Natural killer cell treated with Interleukin-12 subunit alpha and Interleukin-12 subunit beta and Interleukin-15 and Interleukin-18, amount 100 ng/mL, for 72 hours (primary cell): ENCODE data around the gene LRP1B. TPM values are rescaled to one million over a fixed set of nuclear protein-coding genes. Genes with fewer than 3 reads are reported as not detected.

Experiments
- ATAC-seq, 2 donors: fragments of 150-1000 bp; cut with Tn5 transposase in 1 of 2; sonication (Bioruptor Pico), chemical (Tn5 transposase) in 1 of 2; 2 replicates each; pipeline ENCODE4 v1.10.0; 2021
- DNase-seq: peaks from one replicate; pipeline ENCODE4 v3.0.0; 2022; ENCODE audit warnings: low spot score
- H3K27ac Mint-ChIP-seq, 2 donors: 1 replicate in 1 of 2; 2 replicates in 1 of 2; pipeline ENCODE4 v1.8.0; 2022; ENCODE audit warnings: mixed read lengths in 2 of 2, mild to moderate bottlenecking in 1 of 2, moderate library complexity in 1 of 2
- H3K27me3 Mint-ChIP-seq, 2 donors: 1 replicate in 1 of 2; 2 replicates in 1 of 2; pipeline ENCODE4 v1.8.0; 2022; ENCODE audit warnings: mixed read lengths in 2 of 2
- H3K36me3 Mint-ChIP-seq: one replicate; pipeline ENCODE4 v1.8.0; 2022; ENCODE audit warnings: mixed read lengths
- H3K4me1 Mint-ChIP-seq, 2 donors: 1 replicate in 1 of 2; 2 replicates in 1 of 2; pipeline ENCODE4 v1.8.0; 2022; ENCODE audit warnings: low read depth in 2 of 2, mixed read lengths in 2 of 2, mild to moderate bottlenecking in 1 of 2
- H3K4me3 Mint-ChIP-seq: one replicate; pipeline ENCODE4 v1.8.0; 2022; ENCODE audit warnings: mixed read lengths
- H3K9me3 Mint-ChIP-seq: 2 replicates; pipeline ENCODE4 v1.8.0; 2022; ENCODE audit warnings: mixed read lengths
- total RNA-seq, 2 donors: library from RNA; stranded (reverse); gene quantifications; one replicate each; pipeline ENCODE4 v1.2.3, GENCODE V29; 2022

The LRP1B gene
- total RNA-seq, 2 donors from 2014 or later = not detected

DNA sequence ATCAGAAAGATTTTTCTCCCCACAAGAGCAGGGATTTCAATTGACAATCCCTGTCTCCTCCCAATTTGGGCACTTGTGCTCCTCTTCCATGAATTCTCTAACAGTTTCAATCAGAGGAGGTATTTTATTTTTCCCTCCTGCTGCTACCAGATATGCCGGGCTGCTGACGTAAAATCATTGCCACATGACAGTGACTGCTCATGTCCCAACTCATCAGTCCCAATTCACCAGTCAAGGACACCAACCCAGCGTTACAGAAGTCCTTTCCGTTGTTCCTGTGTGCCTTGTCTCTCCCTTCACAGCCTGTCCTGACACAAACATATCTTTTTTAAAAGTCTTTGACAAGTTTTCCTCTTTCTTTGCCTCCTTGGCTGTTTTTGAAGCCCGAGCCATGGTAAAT lies 540.2 kb downstream of the LRP1B start:
- no peaks in the 10 kb centered on the region for H3K27me3 Mint-ChIP-seq
- H3K4me1 Mint-ChIP-seq = no peaks in the 10 kb centered on the region

GRCh38 chr2:141589314-141589713 lies 541.5 kb downstream of the LRP1B start:
- peaks cover 4% of the 10 kb centered on the region for H3K9me3 Mint-ChIP-seq
- no peaks in the 10 kb centered on the region for H3K4me1 Mint-ChIP-seq
- H3K27ac Mint-ChIP-seq = no peak overlapping the region
- no peak for ATAC-seq
- no peaks in the 10 kb centered on the region for H3K27me3 Mint-ChIP-seq
- no peak overlapping the region for H3K4me3 Mint-ChIP-seq
- DNase-seq = no peak
- H3K36me3 Mint-ChIP-seq = no peaks in the 10 kb centered on the region

More for the DNA sequence above, 540.2 kb downstream of the LRP1B start:
- Mint-ChIP-seq H3K36me3 (no peaks in the 10 kb centered on the region), H3K27ac (no peak overlapping the region), H3K4me3 (no peak overlapping the region), H3K9me3 (peaks cover 4% of the 10 kb centered on the region)
- no peak for DNase-seq
- no peak for ATAC-seq

DNA sequence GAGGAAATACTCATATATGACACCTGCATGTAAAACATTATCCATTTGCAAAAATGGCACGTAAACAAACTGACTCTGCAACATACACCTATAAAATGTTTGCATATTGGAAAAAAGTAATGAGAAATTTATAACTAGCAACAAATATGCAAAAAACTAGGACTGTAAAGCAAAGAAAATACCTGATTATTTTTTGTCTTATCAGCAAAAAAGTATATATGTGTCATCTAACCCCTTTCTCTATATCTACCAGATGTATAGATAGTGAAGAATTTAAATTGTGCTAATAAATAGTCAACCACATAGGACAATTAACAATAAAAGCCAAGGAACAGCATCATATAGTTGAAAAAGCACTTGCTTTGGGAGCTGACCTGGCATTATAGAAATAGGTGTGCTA lies 543.8 kb downstream of the LRP1B start:
- no peaks in the 10 kb centered on the region for H3K27me3 Mint-ChIP-seq
- H3K36me3 Mint-ChIP-seq = no peaks in the 10 kb centered on the region
- H3K4me1 Mint-ChIP-seq = no peaks in the 10 kb centered on the region
- no peak overlapping the region for H3K4me3 Mint-ChIP-seq
- ATAC-seq (no peak), DNase-seq (no peak)
- peaks cover 8% of the 10 kb centered on the region for H3K9me3 Mint-ChIP-seq
- H3K27ac Mint-ChIP-seq = no peak overlapping the region

DNA sequence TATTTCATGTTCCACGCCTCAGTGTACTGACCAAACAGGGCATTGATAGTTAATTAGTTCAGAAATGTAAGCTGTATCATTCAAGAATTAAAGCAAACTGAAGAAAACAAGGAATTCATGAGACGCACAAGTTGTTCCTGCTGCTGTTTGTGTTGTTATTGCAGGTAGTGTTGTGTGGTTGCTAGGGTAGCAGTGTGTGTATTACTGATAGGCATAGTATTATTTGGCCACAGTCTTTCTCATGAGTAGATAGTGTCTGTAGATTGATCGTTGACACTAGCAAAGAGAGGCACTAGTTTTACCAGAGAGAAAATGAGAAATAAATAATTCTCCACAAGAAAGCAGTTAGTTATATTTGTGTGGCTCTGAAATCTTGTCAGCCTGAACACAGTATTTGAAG lies 548.6 kb downstream of the LRP1B start:
- no peaks in the 10 kb centered on the region for H3K4me1 Mint-ChIP-seq
- DNase-seq (no peak), ATAC-seq (no peak)
- H3K27ac Mint-ChIP-seq = no peak overlapping the region
- H3K4me3 Mint-ChIP-seq = no peak overlapping the region
- peaks cover 3% of the 10 kb centered on the region for H3K9me3 Mint-ChIP-seq
- H3K36me3 Mint-ChIP-seq = no peaks in the 10 kb centered on the region
- no peaks in the 10 kb centered on the region for H3K27me3 Mint-ChIP-seq

- H3K36me3 Mint-ChIP-seq = no peaks in the 10 kb centered on the region
- H3K4me1 Mint-ChIP-seq = no peaks in the 10 kb centered on the region
- H3K4me3 Mint-ChIP-seq = no peak overlapping the region
- no peak overlapping the region for H3K27ac Mint-ChIP-seq
- peaks cover 7% of the 10 kb centered on the region for H3K9me3 Mint-ChIP-seq
- DNase-seq (no peak), ATAC-seq (no peak)
- no peaks in the 10 kb centered on the region for H3K27me3 Mint-ChIP-seq
Observed at GRCh38 chr2:141579071-141579470, 551.7 kb downstream of the LRP1B start.

DNA sequence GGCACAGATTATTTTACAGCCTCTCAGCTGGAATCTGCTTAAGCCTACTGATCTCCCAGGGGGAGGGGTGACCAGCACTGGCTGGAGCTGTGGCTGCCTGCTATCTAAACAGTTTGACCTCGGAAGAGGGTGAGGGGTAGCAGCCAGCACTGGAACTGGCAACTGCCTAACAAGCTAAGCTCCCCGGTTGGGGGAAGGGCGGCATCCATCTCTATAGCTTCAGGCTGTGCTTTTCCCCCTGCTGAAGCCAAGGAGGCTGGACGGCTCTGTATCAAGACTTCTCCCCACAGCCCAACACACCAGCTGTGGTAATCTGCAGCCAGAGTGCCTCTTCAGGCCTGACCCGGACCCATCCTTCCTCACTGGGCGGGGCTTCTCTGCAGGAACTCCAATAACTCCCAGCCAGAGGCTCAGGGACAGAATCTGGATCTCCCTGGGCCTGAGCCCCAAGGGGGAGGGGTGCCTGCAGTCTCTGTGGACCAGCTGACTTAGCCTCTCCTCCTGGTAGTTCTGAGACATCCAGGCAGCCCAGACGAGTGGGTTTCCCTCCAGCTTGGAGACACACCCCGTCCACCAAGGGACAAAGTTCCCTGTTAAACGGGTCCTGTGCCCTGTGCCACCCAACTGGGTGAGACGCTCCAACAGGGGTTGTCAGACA lies 560.2 kb downstream of the LRP1B start:
- no peak overlapping the region for H3K4me3 Mint-ChIP-seq
- no peak overlapping the region for H3K27ac Mint-ChIP-seq
- ATAC-seq (no peak), DNase-seq (peak; percentile 49)
- H3K27me3 Mint-ChIP-seq = no peaks in the 10 kb centered on the region
- H3K9me3 Mint-ChIP-seq = peaks cover 19% of the 10 kb centered on the region
- H3K4me1 Mint-ChIP-seq = no peaks in the 10 kb centered on the region
- peaks cover 9% of the 10 kb centered on the region for H3K36me3 Mint-ChIP-seq

GRCh38 chr2:141569941-141570340 lies 560.9 kb downstream of the LRP1B start:
- Mint-ChIP-seq H3K27ac (no peak overlapping the region), H3K4me3 (no peak overlapping the region), H3K36me3 (peaks cover 9% of the 10 kb centered on the region), H3K4me1 (no peaks in the 10 kb centered on the region), H3K27me3 (no peaks in the 10 kb centered on the region), H3K9me3 (peaks cover 19% of the 10 kb centered on the region)
- DNase-seq = no peak
- no peak for ATAC-seq

DNA sequence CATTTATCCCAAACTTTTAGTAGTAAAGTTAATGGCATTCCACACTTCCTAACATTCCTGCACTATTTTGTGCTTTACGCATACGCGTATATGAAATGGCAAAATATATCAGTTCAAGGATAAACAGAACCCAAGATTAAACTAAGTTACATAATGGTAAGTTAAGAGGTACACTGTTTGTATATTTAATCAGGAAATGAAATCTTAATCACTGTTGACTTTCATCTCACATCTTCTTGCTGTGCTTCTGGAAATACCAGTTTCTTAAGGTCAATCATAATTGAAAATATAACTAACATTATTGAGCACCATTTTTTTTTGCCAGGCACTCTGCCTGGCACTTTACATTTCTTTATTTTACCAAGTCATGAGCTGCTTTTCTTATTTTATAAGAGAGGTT lies 565.2 kb downstream of the LRP1B start:
- DNase-seq (no peak), ATAC-seq (no peak)
- H3K36me3 Mint-ChIP-seq = no peaks in the 10 kb centered on the region
- no peak overlapping the region for H3K27ac Mint-ChIP-seq
- H3K4me3 Mint-ChIP-seq = no peak overlapping the region
- no peaks in the 10 kb centered on the region for H3K4me1 Mint-ChIP-seq
- H3K9me3 Mint-ChIP-seq = no peaks in the 10 kb centered on the region
- H3K27me3 Mint-ChIP-seq = no peaks in the 10 kb centered on the region

GRCh38 chr2:141560723-141561122 lies 570.1 kb downstream of the LRP1B start:
- no peak overlapping the region for H3K27ac Mint-ChIP-seq
- no peak for DNase-seq
- ATAC-seq = no peak
- H3K4me3 Mint-ChIP-seq = no peak overlapping the region
- no peaks in the 10 kb centered on the region for H3K36me3 Mint-ChIP-seq
- H3K9me3 Mint-ChIP-seq = peaks cover 2% of the 10 kb centered on the region
- no peaks in the 10 kb centered on the region for H3K27me3 Mint-ChIP-seq
- H3K4me1 Mint-ChIP-seq = no peaks in the 10 kb centered on the region

DNA sequence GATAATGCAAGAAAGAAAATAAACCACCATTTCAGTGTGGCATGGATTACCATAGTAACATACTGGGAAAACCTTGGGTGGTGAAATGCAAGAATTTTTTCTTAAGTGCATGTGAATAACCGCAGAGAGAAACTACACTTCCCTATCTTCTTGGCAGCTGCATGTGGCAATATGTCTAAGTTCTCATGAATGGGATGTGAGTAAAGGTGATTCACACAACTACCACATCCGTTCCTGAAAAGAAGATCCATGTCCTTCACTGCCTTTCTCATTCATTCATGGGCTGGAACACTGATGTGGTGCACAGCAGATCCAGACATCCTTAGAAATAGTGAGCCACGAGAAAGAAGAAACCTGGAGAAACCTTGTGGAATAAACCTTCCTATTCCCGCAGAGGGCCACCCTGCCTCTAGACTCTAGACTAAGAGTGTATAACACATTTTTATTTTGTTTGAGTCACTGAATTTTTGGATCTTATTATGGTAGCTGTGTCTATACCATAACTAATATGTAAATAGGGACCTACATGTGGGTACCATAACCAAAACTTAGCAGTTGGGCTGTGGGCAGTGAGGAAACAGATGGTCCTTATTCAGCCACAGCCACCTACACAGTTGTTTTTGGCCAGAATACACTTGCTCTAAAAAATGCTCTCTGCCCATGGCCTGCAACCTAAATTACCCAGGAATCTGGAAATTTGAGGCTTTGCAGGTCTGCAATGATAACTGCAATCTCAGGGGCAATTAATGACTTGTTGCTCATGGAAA lies 573.3 kb downstream of the LRP1B start:
- Mint-ChIP-seq H3K9me3 (peaks cover 2% of the 10 kb centered on the region), H3K4me1 (no peaks in the 10 kb centered on the region), H3K36me3 (no peaks in the 10 kb centered on the region), H3K4me3 (no peak overlapping the region), H3K27me3 (no peaks in the 10 kb centered on the region), H3K27ac (no peak overlapping the region)
- ATAC-seq = peak in 1 of 2 donors; percentile 53
- no peak for DNase-seq

DNA sequence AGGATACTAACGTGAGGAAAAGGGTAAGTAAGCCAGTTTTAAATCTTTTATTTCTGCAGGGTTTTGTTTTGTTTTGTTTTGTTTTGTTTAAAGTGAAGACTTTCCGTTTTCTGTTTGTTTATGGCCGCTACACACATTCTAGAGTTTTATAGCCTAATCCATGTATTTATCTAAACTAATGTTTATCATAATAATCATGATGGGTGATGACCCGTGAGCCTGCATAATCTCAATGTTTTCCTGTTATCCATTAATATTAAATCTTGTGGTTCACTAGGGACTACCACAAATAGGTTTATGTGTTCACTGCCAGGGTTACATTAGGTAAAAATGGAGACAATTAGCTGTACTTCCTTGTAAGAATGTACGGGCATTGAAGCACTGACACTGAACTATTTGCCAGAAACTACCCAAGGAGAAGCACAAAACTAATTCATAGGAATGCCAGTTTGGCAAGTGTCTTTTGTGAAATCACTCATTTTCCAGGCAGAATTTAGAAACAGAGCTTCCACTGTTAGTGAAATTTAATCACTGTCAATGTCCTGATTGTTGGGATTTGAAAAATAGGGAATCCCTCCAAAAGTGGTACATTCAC lies 574.8 kb downstream of the LRP1B start:
- H3K36me3 Mint-ChIP-seq = no peaks in the 10 kb centered on the region
- no peak overlapping the region for H3K27ac Mint-ChIP-seq
- no peaks in the 10 kb centered on the region for H3K4me1 Mint-ChIP-seq
- no peak for ATAC-seq
- H3K9me3 Mint-ChIP-seq = peaks cover 2% of the 10 kb centered on the region
- DNase-seq = no peak
- H3K4me3 Mint-ChIP-seq = no peak overlapping the region
- H3K27me3 Mint-ChIP-seq = no peaks in the 10 kb centered on the region

- H3K36me3 Mint-ChIP-seq = no peaks in the 10 kb centered on the region
- DNase-seq (no peak), ATAC-seq (no peak)
- no peak overlapping the region for H3K27ac Mint-ChIP-seq
- no peak overlapping the region for H3K4me3 Mint-ChIP-seq
- H3K9me3 Mint-ChIP-seq = no peaks in the 10 kb centered on the region
- no peaks in the 10 kb centered on the region for H3K4me1 Mint-ChIP-seq
- no peaks in the 10 kb centered on the region for H3K27me3 Mint-ChIP-seq
Observed at GRCh38 chr2:141554810-141555209, 576.0 kb downstream of the LRP1B start.

DNA sequence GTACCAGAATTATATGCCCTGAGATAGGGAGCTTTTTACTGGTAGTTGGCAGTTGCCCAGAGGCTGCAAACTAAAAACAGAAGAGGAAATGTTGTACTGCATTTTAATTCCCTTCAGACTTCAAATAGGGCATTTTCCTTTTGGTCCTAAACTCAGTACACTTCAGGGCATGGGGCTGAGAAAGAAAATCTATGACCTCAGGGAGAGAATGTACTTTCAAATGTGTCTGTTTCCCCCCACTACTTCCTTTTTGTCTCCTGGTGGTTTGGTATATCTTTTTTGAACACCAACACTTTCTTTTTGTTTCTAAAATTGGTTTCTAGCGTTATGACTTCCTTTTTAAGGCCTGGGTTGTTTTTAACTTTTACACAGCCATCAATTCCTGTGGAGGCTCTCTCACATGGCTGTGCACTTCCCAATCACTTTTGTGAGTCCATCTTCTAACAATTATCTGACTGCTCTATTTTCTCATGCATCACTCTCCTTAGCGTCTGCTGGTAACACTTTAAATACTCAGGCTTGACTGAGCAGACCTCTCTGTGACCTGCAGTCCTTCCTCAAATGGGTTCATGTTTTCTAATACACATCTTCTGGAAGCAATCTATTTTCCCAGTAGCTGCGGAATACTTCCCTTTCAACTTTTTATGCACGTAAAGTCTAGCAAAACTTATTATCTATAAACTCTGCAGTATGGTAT lies 596.0 kb downstream of the LRP1B start:
- H3K4me3 Mint-ChIP-seq = no peak overlapping the region
- no peak for DNase-seq
- H3K36me3 Mint-ChIP-seq = no peaks in the 10 kb centered on the region
- peaks cover 0 to 4% of the 10 kb centered on the region in 2 donors for H3K4me1 Mint-ChIP-seq
- no peak overlapping the region for H3K27ac Mint-ChIP-seq
- no peaks in the 10 kb centered on the region for H3K27me3 Mint-ChIP-seq
- H3K9me3 Mint-ChIP-seq = peaks cover 7% of the 10 kb centered on the region
- ATAC-seq = no peak

DNA sequence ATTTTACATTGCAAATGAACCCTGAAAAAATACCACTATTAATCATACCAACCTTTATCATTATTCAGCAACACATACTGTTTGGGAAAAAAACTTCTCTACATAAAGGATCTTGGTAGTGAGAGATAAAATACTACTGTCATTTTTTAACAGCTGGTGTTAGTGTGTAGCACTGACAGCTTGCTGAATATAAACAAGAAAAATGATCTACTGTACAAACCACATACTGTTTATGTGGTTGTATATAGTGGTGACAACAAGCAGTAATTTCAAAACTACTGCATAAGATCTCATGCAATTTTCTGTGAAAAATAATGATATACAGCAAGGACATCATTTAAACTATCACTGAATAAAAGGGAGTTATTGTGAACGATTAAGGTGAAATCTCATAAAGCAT lies 601.2 kb downstream of the LRP1B start:
- Mint-ChIP-seq H3K4me3 (no peak overlapping the region), H3K27me3 (no peaks in the 10 kb centered on the region), H3K4me1 (no peaks in the 10 kb centered on the region), H3K9me3 (peaks cover 10% of the 10 kb centered on the region), H3K27ac (no peak overlapping the region), H3K36me3 (no peaks in the 10 kb centered on the region)
- ATAC-seq (no peak), DNase-seq (no peak)
